Natural killer cell (primary cell): ENCODE measurements around the gene ARNT2. TPM values are rescaled to one million over a fixed set of nuclear protein-coding genes. Genes with fewer than 3 reads are reported as not detected.

Experiments used
- ATAC-seq, 3 donors: fragments of 150-1000 bp in 2 of 3; fragments of 200-7000 bp in 1 of 3; cut with Tn5 transposase; 1 replicate in 1 of 3; 2 replicates in 2 of 3; pipeline ENCODE4 v1.10.0; 2021; ENCODE audit warnings: mild to moderate bottlenecking in 2 of 3, moderate library complexity in 2 of 3
- DNase-seq, 2 donors: peaks; one replicate each; pipeline versions ENCODE4 v3.0.0 to v3.0.0-alpha.2; 2013 to 2021; ENCODE audit warnings: mixed read lengths in 1 of 2
- H3K27ac ChIP-seq: one replicate; pipeline ENCODE4 v1.5.1; 2013; ENCODE audit warnings: mild to moderate bottlenecking, low read length
- H3K27me3 ChIP-seq: one replicate; pipeline ENCODE4 v1.6.1; 2013; ENCODE audit warnings: low read length; ENCODE audit not compliant: control insufficient read depth, insufficient read depth
- H3K36me3 ChIP-seq: one replicate; pipeline ENCODE4 v1.6.1; 2013; ENCODE audit warnings: low read length; ENCODE audit not compliant: control insufficient read depth, insufficient read depth
- H3K4me1 ChIP-seq: one replicate; pipeline ENCODE4 v1.6.1; 2013; ENCODE audit warnings: low read length; ENCODE audit not compliant: control insufficient read depth, insufficient read depth
- H3K4me3 ChIP-seq: one replicate; pipeline ENCODE4 v1.5.1; 2013; ENCODE audit warnings: low read length
- H3K9me3 ChIP-seq: one replicate; pipeline ENCODE4 v1.6.1; 2013; ENCODE audit warnings: low read length; ENCODE audit not compliant: control insufficient read depth, insufficient read depth
- H3K27ac Mint-ChIP-seq, 2 donors: one replicate each; pipeline ENCODE4 v1.8.0; 2022; ENCODE audit warnings: mild to moderate bottlenecking in 2 of 2, mixed read lengths in 2 of 2, moderate library complexity in 1 of 2
- H3K27me3 Mint-ChIP-seq, 2 donors: one replicate each; pipeline ENCODE4 v1.8.0; 2022; ENCODE audit warnings: low read depth in 2 of 2, mixed read lengths in 2 of 2
- H3K36me3 Mint-ChIP-seq: one replicate; pipeline ENCODE4 v1.8.0; 2022; ENCODE audit warnings: mixed read lengths
- H3K4me1 Mint-ChIP-seq, 2 donors: one replicate each; pipeline ENCODE4 v1.8.0; 2022; ENCODE audit warnings: mixed read lengths in 2 of 2
- H3K4me3 Mint-ChIP-seq: one replicate; pipeline ENCODE4 v1.8.0; 2022; ENCODE audit warnings: mild to moderate bottlenecking, moderate library complexity, mixed read lengths
- H3K9me3 Mint-ChIP-seq, 2 donors: one replicate each; pipeline ENCODE4 v1.8.0; 2022; ENCODE audit warnings: mixed read lengths in 2 of 2
- WGBS: methylation state at CpG from one replicate; pipeline ENCODE4 v1.1.7; 2013; ENCODE audit warnings: missing lambda C conversion rate; ENCODE audit not compliant: insufficient coverage; 5-methylcytosine and 5-hydroxymethylcytosine counted together
- intact Hi-C: fragments of 100-400 bp; cut with micrococcal nuclease; formaldehyde crosslinking; loops from one replicate; pipeline ENCODE4 v1.14.2; 2022
- total RNA-seq, 4 donors: library from RNA; stranded (reverse); fragments of 120-200 nt in 1 of 4; gene quantifications; one replicate each; pipeline versions ENCODE4 v1.2.3 to v1.2.4, GENCODE V29; 2013 to 2022
- TF ChIP-seq, protein P1 (sequence below): fragments of 200-600 bp; IDR thresholded peaks from one replicate; pipeline ENCODE4 v1.8.0; 2022; ENCODE audit warnings: antibody characterized with exemption

ARNT2 gene
- total RNA-seq, 3 donors from 2014 or later (not counting 1 experiment from before 2014, with no cell fraction given) = not detected

DNA sequence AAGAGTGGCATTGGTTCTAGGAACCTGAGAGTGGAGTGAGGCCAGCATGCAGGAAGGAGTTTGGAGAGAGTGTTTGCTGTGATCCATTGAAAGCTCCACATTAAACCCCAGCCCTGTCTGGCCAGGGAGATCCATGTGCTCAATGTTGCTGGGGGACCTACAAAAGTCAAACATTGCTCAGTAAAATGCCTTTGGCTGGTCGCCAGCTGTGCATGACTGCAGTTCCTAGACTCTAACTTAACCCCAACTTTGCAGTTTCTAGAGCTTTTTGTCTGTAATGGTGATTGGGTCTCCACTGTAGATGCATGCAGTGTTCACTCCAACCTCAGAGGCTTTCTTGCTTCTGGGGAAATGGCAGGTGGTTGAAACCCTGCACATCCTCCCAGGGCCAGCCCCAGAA, 191.2 kb downstream of the ARNT2 start:
- intact Hi-C loops = no loop called here
- Mint-ChIP-seq H3K27me3 (peaks cover 11 to 20% of the 10 kb centered on the region in 2 donors), H3K9me3 (no peaks in the 10 kb centered on the region), H3K4me3 (no peak overlapping the region), H3K4me1 (no peaks in the 10 kb centered on the region), H3K27ac (no peak overlapping the region), H3K36me3 (no peaks in the 10 kb centered on the region)
- Histone ChIP-seq H3K27me3 (no peaks in the 10 kb centered on the region), H3K9me3 (no peaks in the 10 kb centered on the region), H3K27ac (no peak overlapping the region), H3K4me1 (no peaks in the 10 kb centered on the region), H3K36me3 (no peaks in the 10 kb centered on the region), H3K4me3 (no peak overlapping the region)
- WGBS = 67% methylated on average over 1 of the region's 1 CpG
- no peak for ATAC-seq
- TF ChIP-seq, protein P1, sequence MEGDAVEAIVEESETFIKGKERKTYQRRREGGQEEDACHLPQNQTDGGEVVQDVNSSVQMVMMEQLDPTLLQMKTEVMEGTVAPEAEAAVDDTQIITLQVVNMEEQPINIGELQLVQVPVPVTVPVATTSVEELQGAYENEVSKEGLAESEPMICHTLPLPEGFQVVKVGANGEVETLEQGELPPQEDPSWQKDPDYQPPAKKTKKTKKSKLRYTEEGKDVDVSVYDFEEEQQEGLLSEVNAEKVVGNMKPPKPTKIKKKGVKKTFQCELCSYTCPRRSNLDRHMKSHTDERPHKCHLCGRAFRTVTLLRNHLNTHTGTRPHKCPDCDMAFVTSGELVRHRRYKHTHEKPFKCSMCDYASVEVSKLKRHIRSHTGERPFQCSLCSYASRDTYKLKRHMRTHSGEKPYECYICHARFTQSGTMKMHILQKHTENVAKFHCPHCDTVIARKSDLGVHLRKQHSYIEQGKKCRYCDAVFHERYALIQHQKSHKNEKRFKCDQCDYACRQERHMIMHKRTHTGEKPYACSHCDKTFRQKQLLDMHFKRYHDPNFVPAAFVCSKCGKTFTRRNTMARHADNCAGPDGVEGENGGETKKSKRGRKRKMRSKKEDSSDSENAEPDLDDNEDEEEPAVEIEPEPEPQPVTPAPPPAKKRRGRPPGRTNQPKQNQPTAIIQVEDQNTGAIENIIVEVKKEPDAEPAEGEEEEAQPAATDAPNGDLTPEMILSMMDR = no peak
- DNase-seq = no peak

DNA sequence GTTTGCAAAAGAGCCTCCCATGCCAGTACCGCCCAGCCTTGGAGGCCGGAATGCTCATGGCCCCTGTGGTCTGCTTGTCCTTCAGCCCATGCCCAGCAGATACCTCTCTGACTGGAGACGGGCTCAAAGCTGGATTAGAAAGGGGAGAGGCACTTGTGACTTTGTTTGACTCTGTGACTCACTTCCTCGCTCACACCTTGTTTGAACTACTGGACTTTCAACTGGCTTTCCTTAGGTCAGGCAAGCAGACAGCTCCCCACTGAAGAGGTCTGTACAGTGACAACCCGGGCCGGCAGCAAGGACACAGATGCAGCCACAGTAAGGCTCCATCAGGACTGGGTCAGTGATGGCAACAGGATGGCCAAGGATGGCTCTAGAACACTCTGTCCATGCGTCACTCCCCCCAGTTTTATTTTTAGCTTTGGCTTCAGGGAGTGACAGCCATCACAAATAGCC, 192.4 kb downstream of the ARNT2 start:
- TF ChIP-seq, protein P1 = no peak
- Histone ChIP-seq H3K27me3 (no peaks in the 10 kb centered on the region), H3K36me3 (no peaks in the 10 kb centered on the region), H3K27ac (no peak overlapping the region), H3K9me3 (no peaks in the 10 kb centered on the region), H3K4me3 (no peak overlapping the region), H3K4me1 (no peaks in the 10 kb centered on the region)
- Mint-ChIP-seq H3K27ac (no peak overlapping the region), H3K9me3 (no peaks in the 10 kb centered on the region), H3K27me3 (peaks cover 14 to 28% of the 10 kb centered on the region in 2 donors), H3K36me3 (no peaks in the 10 kb centered on the region), H3K4me1 (no peaks in the 10 kb centered on the region), H3K4me3 (no peak overlapping the region)
- ATAC-seq (no peak), DNase-seq (no peak)
- WGBS = 90% methylated on average over 7 of the region's 7 CpGs
- intact Hi-C loops = no loop called here

DNA sequence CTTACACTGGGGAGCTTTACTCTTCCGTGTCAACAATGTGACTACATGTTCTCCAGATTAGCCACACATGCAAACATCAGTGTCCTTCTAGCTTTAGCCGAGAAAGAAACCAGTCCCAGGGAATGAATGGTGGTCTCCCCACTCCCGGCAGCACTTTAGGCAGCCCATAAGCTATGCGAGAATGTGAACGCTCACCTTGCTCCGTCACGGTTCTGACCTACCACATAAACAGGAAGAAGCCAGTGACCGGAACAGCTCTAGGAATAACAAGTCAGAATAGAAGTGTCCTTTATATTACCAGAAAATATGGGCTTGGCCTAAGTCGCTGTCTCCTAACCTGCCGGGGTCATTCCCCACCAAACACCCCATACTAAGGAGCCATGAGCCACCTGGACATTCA, 192.9 kb downstream of the ARNT2 start:
- Histone ChIP-seq H3K27ac (no peak overlapping the region), H3K4me1 (no peaks in the 10 kb centered on the region), H3K4me3 (no peak overlapping the region), H3K36me3 (no peaks in the 10 kb centered on the region), H3K9me3 (no peaks in the 10 kb centered on the region), H3K27me3 (no peaks in the 10 kb centered on the region)
- no peaks in the 10 kb centered on the region for H3K9me3 Mint-ChIP-seq
- intact Hi-C loops = no loop called here
- no peak overlapping the region for H3K4me3 Mint-ChIP-seq
- DNase-seq (no peak), ATAC-seq (no peak)
- 91% methylated on average over 10 of the region's 10 CpGs for whole genome bisulfite sequencing
- TF ChIP-seq, protein P1 = no peak
- no peaks in the 10 kb centered on the region for H3K4me1 Mint-ChIP-seq
- H3K36me3 Mint-ChIP-seq = no peaks in the 10 kb centered on the region
- peaks cover 14 to 28% of the 10 kb centered on the region in 2 donors for H3K27me3 Mint-ChIP-seq
- no peak overlapping the region for H3K27ac Mint-ChIP-seq

DNA sequence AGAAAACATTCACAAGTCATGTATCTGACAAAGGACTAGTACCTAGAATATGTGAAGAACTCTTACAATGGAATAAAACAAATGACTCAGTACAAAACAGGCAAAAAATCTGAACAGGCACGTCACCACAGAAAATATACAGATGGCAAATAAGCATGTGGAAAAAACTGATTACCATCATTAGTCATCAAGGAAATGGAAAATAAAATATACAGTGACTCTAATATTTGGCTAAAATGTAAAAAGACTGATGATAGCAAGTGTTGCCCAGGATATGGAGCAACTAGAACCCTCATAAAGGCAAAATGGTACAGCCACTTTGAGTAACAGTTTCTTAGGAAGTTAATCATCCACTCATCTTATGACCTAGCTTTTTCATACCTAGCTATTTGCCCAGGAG, 195.2 kb downstream of the ARNT2 start:
- DNase-seq = no peak
- no peaks in the 10 kb centered on the region for H3K9me3 Mint-ChIP-seq
- H3K27me3 Mint-ChIP-seq = peaks cover 18 to 28% of the 10 kb centered on the region in 2 donors
- Histone ChIP-seq H3K36me3 (no peaks in the 10 kb centered on the region), H3K27me3 (no peaks in the 10 kb centered on the region), H3K27ac (no peak overlapping the region), H3K9me3 (no peaks in the 10 kb centered on the region), H3K4me1 (no peaks in the 10 kb centered on the region), H3K4me3 (no peak overlapping the region)
- intact Hi-C loops = no loop called here
- no peaks in the 10 kb centered on the region for H3K4me1 Mint-ChIP-seq
- H3K36me3 Mint-ChIP-seq = no peaks in the 10 kb centered on the region
- H3K27ac Mint-ChIP-seq = no peak overlapping the region
- WGBS = 80% methylated on average over 1 of the region's 1 CpG
- ATAC-seq = no peak
- TF ChIP-seq, protein P1 = no peak
- no peak overlapping the region for H3K4me3 Mint-ChIP-seq
